ENCODE results near the gene ZFAND3.

GRCh38 chr6:38047562-38047961 is 228.0 kb downstream of the ZFAND3 start:
- TF ChIP-seq EZH2 (IDR thresholded peaks at IDR 0.05; ENCODE audit: low read length, missing control alignments), result no peak
- TF ChIP-seq CTCF (conservative IDR thresholded peaks at IDR 0.05 in 1 of 2, IDR thresholded peaks at IDR 0.05 in 1 of 2; ENCODE audit: low read depth in 1 of 2, low read length in 2 of 2), result no peak

All from fibroblast of lung (primary cell).